ENCODE data around the gene POMP.

POMP gene

GRCh38 chr13:28637714-28638355 is 21.1 kb upstream of the POMP start:
- Histone ChIP-seq H3K9ac (ENCODE audit: low read depth in 1 of 2, low read length in 2 of 2) (no peak overlapping the region), H3K4me1 (ENCODE audit: control insufficient read depth in 2 of 2, insufficient read depth in 2 of 2, low read length in 2 of 2) (no peaks in the 10 kb centered on the region), H3K27me3 (ENCODE audit: control insufficient read depth in 2 of 2, insufficient read depth in 2 of 2, low read length in 2 of 2) (no peaks in the 10 kb centered on the region), H3K27ac (ENCODE audit: low read depth in 2 of 2, low read length in 2 of 2) (no peak overlapping the region), H3K9me3 (ENCODE audit: control insufficient read depth in 2 of 2, low read length in 2 of 2) (no peaks in the 10 kb centered on the region), H3K36me3 (ENCODE audit: control insufficient read depth in 2 of 2, insufficient read depth in 2 of 2, low read length in 2 of 2) (no peaks in the 10 kb centered on the region), H3K4me3 (ENCODE audit: low read length in 2 of 2) (no peak overlapping the region)

DNA sequence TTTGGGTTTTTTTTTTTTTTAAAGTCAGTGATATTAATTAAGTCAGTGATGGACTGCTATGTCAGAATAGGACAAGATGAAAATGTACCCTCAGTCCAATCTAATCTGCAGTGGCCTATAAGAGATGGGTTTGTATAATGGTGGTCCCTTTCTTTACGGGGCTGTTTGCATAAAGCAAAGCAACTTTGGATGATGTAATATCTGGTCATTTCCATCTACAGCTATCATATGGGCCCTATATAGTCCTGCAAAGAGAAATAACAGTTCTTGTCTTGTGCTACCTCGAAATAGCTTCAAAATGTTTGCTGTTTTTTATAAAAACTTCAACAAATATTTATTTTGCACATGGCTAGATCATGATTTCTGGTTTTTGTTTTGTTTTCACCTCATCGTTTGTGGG is 20.2 kb upstream of the POMP start:
- no peaks in the 10 kb centered on the region for H3K4me1 ChIP-seq (ENCODE audit: control insufficient read depth in 2 of 2, insufficient read depth in 2 of 2, low read length in 2 of 2)
- H3K27ac ChIP-seq (ENCODE audit: low read depth in 2 of 2, low read length in 2 of 2): no peak overlapping the region
- H3K4me3 ChIP-seq (ENCODE audit: low read length in 2 of 2): no peak overlapping the region
- H3K27me3 ChIP-seq (ENCODE audit: control insufficient read depth in 2 of 2, insufficient read depth in 2 of 2, low read length in 2 of 2): no peaks in the 10 kb centered on the region
- H3K9me3 ChIP-seq (ENCODE audit: control insufficient read depth in 2 of 2, low read length in 2 of 2): no peaks in the 10 kb centered on the region
- no peaks in the 10 kb centered on the region for H3K36me3 ChIP-seq (ENCODE audit: control insufficient read depth in 2 of 2, insufficient read depth in 2 of 2, low read length in 2 of 2)
- no peak overlapping the region for H3K9ac ChIP-seq (ENCODE audit: low read depth in 1 of 2, low read length in 2 of 2)

DNA sequence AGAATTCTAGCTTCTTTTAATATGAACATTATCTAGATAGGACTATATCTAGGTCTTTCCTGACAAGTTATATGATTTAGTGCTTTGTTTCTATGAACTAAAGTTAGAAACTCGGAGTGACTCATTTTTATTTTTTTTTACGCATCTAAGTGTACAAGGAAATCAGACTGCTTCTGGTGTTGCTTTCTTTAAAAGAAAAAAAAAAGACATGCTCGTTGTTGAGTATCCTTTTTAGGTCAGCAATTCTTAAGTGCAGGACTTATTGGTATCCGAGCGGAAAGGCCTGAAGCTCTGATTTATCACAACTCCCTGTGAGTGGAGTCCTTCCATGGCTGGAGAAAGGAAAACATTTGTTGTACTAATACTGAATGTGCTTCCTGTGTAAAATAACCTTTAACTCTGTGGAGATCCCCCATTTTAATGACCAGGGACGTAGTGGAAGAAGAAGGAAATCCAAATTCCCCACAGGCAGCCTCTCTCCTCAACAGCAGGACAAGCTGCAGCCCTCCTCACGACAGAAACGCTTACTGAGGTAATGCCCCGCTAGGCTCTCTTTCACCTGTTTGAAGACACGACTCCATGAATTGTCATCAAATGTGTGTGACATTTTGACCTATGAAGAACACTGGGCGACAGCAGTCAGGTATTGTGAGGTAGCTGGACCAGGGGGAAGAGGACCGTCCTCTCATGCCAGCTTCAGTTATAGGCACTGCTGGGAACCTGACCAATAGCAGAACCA is 17.9 kb upstream of the POMP start:
- H3K4me3 ChIP-seq (ENCODE audit: low read length in 2 of 2): no peak overlapping the region
- no peaks in the 10 kb centered on the region for H3K36me3 ChIP-seq (ENCODE audit: control insufficient read depth in 2 of 2, insufficient read depth in 2 of 2, low read length in 2 of 2)
- no peaks in the 10 kb centered on the region for H3K9me3 ChIP-seq (ENCODE audit: control insufficient read depth in 2 of 2, low read length in 2 of 2)
- no peaks in the 10 kb centered on the region for H3K27me3 ChIP-seq (ENCODE audit: control insufficient read depth in 2 of 2, insufficient read depth in 2 of 2, low read length in 2 of 2)
- H3K27ac ChIP-seq (ENCODE audit: low read depth in 2 of 2, low read length in 2 of 2): no peak overlapping the region
- no peak overlapping the region for H3K9ac ChIP-seq (ENCODE audit: low read depth in 1 of 2, low read length in 2 of 2)
- H3K4me1 ChIP-seq (ENCODE audit: control insufficient read depth in 2 of 2, insufficient read depth in 2 of 2, low read length in 2 of 2): no peaks in the 10 kb centered on the region

- no peaks in the 10 kb centered on the region for H3K9me3 ChIP-seq (ENCODE audit: control insufficient read depth in 2 of 2, low read length in 2 of 2)
- no peaks in the 10 kb centered on the region for H3K27me3 ChIP-seq (ENCODE audit: control insufficient read depth in 2 of 2, insufficient read depth in 2 of 2, low read length in 2 of 2)
- H3K27ac ChIP-seq (ENCODE audit: low read depth in 2 of 2, low read length in 2 of 2): no peak overlapping the region
- no peaks in the 10 kb centered on the region for H3K36me3 ChIP-seq (ENCODE audit: control insufficient read depth in 2 of 2, insufficient read depth in 2 of 2, low read length in 2 of 2)
- no peak overlapping the region for H3K9ac ChIP-seq (ENCODE audit: low read depth in 1 of 2, low read length in 2 of 2)
- H3K4me3 ChIP-seq (ENCODE audit: low read length in 2 of 2): no peak overlapping the region
- H3K4me1 ChIP-seq (ENCODE audit: control insufficient read depth in 2 of 2, insufficient read depth in 2 of 2, low read length in 2 of 2): no peaks in the 10 kb centered on the region
Observed at GRCh38 chr13:28641600-28641926, 17.4 kb upstream of the POMP start.

- Histone ChIP-seq H3K4me1 (ENCODE audit: control insufficient read depth in 2 of 2, insufficient read depth in 2 of 2, low read length in 2 of 2) (no peaks in the 10 kb centered on the region), H3K36me3 (ENCODE audit: control insufficient read depth in 2 of 2, insufficient read depth in 2 of 2, low read length in 2 of 2) (no peaks in the 10 kb centered on the region), H3K27ac (ENCODE audit: low read depth in 2 of 2, low read length in 2 of 2) (no peak overlapping the region), H3K27me3 (ENCODE audit: control insufficient read depth in 2 of 2, insufficient read depth in 2 of 2, low read length in 2 of 2) (no peaks in the 10 kb centered on the region), H3K9ac (ENCODE audit: low read depth in 1 of 2, low read length in 2 of 2) (no peak overlapping the region), H3K4me3 (ENCODE audit: low read length in 2 of 2) (no peak overlapping the region), H3K9me3 (ENCODE audit: control insufficient read depth in 2 of 2, low read length in 2 of 2) (no peaks in the 10 kb centered on the region)
Observed at GRCh38 chr13:28650284-28650683, 8.6 kb upstream of the POMP start.

- Histone ChIP-seq H3K9ac (ENCODE audit: low read depth in 1 of 2, low read length in 2 of 2) (no peak overlapping the region), H3K4me3 (ENCODE audit: low read length in 2 of 2) (no peak overlapping the region), H3K27ac (ENCODE audit: low read depth in 2 of 2, low read length in 2 of 2) (no peak overlapping the region), H3K4me1 (ENCODE audit: control insufficient read depth in 2 of 2, insufficient read depth in 2 of 2, low read length in 2 of 2) (no peaks in the 10 kb centered on the region), H3K9me3 (ENCODE audit: control insufficient read depth in 2 of 2, low read length in 2 of 2) (no peaks in the 10 kb centered on the region), H3K36me3 (ENCODE audit: control insufficient read depth in 2 of 2, insufficient read depth in 2 of 2, low read length in 2 of 2) (no peaks in the 10 kb centered on the region), H3K27me3 (ENCODE audit: control insufficient read depth in 2 of 2, insufficient read depth in 2 of 2, low read length in 2 of 2) (no peaks in the 10 kb centered on the region)
Observed at GRCh38 chr13:28651810-28652401, 7.0 kb upstream of the POMP start.

DNA sequence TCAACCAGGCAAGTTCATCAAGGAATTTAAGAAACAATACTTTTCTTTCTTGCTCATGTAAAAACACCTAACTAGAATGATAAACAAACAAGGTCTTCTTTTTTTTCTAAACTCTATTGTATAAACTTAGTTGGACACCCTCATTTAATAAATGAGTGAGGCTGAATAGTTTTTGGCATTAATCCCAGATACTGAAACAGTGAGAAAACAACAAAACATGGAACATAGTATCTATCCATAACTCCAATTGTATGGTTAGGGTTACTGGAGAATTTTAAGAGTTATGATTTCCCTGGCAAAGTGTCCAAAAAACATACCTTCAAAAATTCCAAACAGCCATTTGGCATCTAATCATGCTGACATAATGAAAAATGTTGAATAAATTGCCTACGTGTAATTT is 5.8 kb upstream of the POMP start:
- no peaks in the 10 kb centered on the region for H3K9me3 ChIP-seq (ENCODE audit: control insufficient read depth in 2 of 2, low read length in 2 of 2)
- H3K27ac ChIP-seq (ENCODE audit: low read depth in 2 of 2, low read length in 2 of 2): no peak overlapping the region
- peaks cover 4 to 11% of the 10 kb centered on the region in 2 donors for H3K4me1 ChIP-seq (ENCODE audit: control insufficient read depth in 2 of 2, insufficient read depth in 2 of 2, low read length in 2 of 2)
- no peak overlapping the region for H3K4me3 ChIP-seq (ENCODE audit: low read length in 2 of 2)
- no peak overlapping the region for H3K9ac ChIP-seq (ENCODE audit: low read depth in 1 of 2, low read length in 2 of 2)
- no peaks in the 10 kb centered on the region for H3K27me3 ChIP-seq (ENCODE audit: control insufficient read depth in 2 of 2, insufficient read depth in 2 of 2, low read length in 2 of 2)
- H3K36me3 ChIP-seq (ENCODE audit: control insufficient read depth in 2 of 2, insufficient read depth in 2 of 2, low read length in 2 of 2): no peaks in the 10 kb centered on the region

GRCh38 chr13:28654276-28654675 is 4.7 kb upstream of the POMP start:
- peaks cover 5 to 12% of the 10 kb centered on the region in 2 donors for H3K4me1 ChIP-seq (ENCODE audit: control insufficient read depth in 2 of 2, insufficient read depth in 2 of 2, low read length in 2 of 2)
- no peaks in the 10 kb centered on the region for H3K27me3 ChIP-seq (ENCODE audit: control insufficient read depth in 2 of 2, insufficient read depth in 2 of 2, low read length in 2 of 2)
- H3K9ac ChIP-seq (ENCODE audit: low read depth in 1 of 2, low read length in 2 of 2): no peak overlapping the region
- H3K9me3 ChIP-seq (ENCODE audit: control insufficient read depth in 2 of 2, low read length in 2 of 2): no peaks in the 10 kb centered on the region
- no peaks in the 10 kb centered on the region for H3K36me3 ChIP-seq (ENCODE audit: control insufficient read depth in 2 of 2, insufficient read depth in 2 of 2, low read length in 2 of 2)
- no peak overlapping the region for H3K4me3 ChIP-seq (ENCODE audit: low read length in 2 of 2)
- H3K27ac ChIP-seq (ENCODE audit: low read depth in 2 of 2, low read length in 2 of 2): no peak overlapping the region

GRCh38 chr13:28655561-28655960 is 3.4 kb upstream of the POMP start:
- H3K4me1 ChIP-seq (ENCODE audit: control insufficient read depth in 2 of 2, insufficient read depth in 2 of 2, low read length in 2 of 2): peaks cover 11 to 21% of the 10 kb centered on the region in 2 donors

DNA sequence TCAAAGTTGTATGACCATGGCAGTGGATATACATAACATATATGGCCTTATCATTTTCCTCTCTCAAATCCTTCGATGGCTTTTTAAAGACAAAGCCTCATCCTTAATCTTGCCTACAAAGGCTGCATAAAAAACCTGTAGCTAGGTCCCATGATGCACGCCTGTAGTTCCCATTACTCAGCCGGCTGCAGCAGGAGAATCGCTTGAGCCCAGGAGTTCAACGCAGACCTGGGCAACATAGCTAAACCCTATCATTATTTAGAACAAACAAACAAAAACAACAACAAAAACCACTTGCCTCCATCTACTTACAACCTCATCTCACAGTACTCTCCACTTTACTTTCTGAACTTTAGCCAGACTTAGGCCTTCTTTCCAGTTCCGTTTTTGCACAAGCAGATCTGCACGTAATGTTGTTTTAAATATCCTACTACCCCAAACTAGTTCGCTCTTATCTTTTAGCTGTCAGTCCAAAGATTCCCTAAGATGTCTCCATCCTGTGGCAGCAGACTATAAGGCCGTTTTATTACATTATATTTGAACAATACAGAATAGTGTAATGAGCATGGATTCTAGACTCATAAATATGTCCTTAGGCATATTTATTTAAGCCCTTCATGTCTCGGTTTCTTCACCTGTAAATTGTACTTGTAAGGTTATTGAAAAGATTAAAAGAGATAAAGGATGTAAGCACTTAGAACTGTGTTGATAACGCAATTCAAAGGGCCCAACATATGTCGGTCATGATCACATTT is 969 bp upstream of the POMP start:
- Histone ChIP-seq H3K9ac (ENCODE audit: low read depth in 1 of 2, low read length in 2 of 2) (peak overlapping the region; percentile 92 to 96), H3K9me3 (ENCODE audit: control insufficient read depth in 2 of 2, low read length in 2 of 2) (no peaks in the 10 kb centered on the region), H3K27ac (ENCODE audit: low read depth in 2 of 2, low read length in 2 of 2) (peak overlapping the region; percentile 89 to 90), H3K4me1 (ENCODE audit: control insufficient read depth in 2 of 2, insufficient read depth in 2 of 2, low read length in 2 of 2) (peaks cover 13 to 21% of the 10 kb centered on the region in 2 donors), H3K27me3 (ENCODE audit: control insufficient read depth in 2 of 2, insufficient read depth in 2 of 2, low read length in 2 of 2) (no peaks in the 10 kb centered on the region), H3K36me3 (ENCODE audit: control insufficient read depth in 2 of 2, insufficient read depth in 2 of 2, low read length in 2 of 2) (peaks cover 3 to 8% of the 10 kb centered on the region in 2 donors), H3K4me3 (ENCODE audit: low read length in 2 of 2) (peak overlapping the region; percentile 99 to 100)

More at GRCh38 chr13:28655561-28655960, 3.4 kb upstream of the POMP start:
- Histone ChIP-seq H3K9me3 (ENCODE audit: control insufficient read depth in 2 of 2, low read length in 2 of 2) (no peaks in the 10 kb centered on the region), H3K9ac (ENCODE audit: low read depth in 1 of 2, low read length in 2 of 2) (no peak overlapping the region), H3K36me3 (ENCODE audit: control insufficient read depth in 2 of 2, insufficient read depth in 2 of 2, low read length in 2 of 2) (no peaks in the 10 kb centered on the region), H3K27me3 (ENCODE audit: control insufficient read depth in 2 of 2, insufficient read depth in 2 of 2, low read length in 2 of 2) (no peaks in the 10 kb centered on the region), H3K27ac (ENCODE audit: low read depth in 2 of 2, low read length in 2 of 2) (no peak overlapping the region), H3K4me3 (ENCODE audit: low read length in 2 of 2) (no peak overlapping the region)

Measured in mucosa of rectum (tissue), 2 donors.